Activated CD4-positive, CD25-positive, alpha-beta regulatory T cell treated with anti-CD3 and anti-CD28 coated beads, Interleukin-2, amount 50 U/mL, for 72 hours (primary cell): ENCODE data around the gene WSB1.

ENCODE experiments used
- DNase-seq: peaks from one replicate; pipeline ENCODE4 v3.0.0; 2021

WSB1 gene

DNA sequence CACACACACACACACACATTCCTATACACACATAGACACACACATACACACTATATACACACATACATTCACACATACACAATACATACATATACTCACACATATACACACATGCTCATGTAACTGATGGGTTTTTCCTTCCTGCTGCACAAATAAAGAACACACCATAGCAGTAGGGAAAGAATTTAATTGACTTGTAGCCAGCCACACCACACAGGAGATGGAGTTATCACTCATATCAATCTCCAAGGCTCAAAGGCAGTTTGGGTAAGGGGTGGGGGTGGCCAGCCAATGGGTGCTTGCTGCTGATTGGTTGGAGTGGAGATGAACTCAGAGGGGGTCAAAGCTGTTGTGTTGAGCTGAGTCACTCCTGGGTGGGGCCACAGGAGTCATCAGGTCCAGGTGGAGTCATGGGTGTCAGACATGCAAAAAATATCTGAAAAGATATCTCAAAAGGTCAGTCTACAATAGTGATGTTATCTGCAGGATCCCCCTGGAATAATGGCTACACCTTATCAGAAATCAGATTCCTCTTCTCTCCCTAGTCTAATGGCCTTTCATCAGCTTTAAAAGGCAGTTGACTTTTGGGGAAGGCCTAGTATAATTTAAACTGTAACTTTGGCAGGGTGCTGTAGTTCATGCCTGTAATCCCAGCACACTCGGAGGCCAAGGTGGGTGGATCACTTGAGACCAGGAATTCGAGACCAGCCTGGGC is 46.1 kb downstream of the WSB1 start:
- DNase-seq = peak; percentile 42

DNA sequence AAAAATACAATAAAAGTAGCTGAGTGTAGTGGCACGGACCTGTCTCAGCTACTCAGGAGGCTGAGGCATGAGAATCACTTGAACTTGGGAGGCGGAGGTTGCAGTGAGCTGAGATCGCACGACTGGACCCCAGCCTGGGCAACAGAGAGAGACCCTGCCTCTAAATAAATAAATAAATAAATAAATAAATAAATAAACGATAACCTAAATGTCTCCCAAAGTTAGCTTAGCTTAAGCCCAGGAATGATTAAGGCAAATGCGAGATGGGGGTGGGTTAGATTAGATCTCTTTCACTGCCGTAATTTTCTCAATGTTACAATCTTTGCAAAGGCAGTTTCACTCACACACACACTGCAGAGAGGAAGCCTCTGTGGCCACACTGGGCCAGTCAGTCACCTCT is 46.7 kb downstream of the WSB1 start:
- no peak for DNase-seq

- no peak for DNase-seq
These were observed 47.1 kb downstream of the WSB1 start for GRCh38 chr17:27341041-27341471.

GRCh38 chr17:27342059-27342458 is 48.1 kb downstream of the WSB1 start:
- DNase-seq = no peak

DNA sequence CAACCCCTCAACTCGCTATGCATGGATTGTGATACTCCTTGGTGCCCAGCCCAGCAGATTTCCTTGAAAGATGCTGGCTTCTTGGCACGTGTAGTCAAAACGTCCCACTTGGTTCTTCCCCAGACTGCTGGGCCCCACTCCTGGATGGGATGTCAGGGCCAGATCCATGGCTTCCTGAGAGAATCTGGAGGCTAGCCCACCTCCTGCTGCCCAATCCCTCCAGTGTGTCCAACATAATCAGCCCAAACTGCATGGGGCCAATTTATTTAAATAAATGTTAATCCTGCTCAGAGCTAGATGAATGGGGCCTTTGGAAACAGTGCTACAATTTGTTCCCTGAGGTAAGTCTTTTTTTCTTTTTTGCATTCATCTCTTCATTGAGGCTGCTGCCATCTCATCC is 49.4 kb downstream of the WSB1 start:
- no peak for DNase-seq

GRCh38 chr17:27343977-27344607 is 50.2 kb downstream of the WSB1 start:
- no peak for DNase-seq

DNA sequence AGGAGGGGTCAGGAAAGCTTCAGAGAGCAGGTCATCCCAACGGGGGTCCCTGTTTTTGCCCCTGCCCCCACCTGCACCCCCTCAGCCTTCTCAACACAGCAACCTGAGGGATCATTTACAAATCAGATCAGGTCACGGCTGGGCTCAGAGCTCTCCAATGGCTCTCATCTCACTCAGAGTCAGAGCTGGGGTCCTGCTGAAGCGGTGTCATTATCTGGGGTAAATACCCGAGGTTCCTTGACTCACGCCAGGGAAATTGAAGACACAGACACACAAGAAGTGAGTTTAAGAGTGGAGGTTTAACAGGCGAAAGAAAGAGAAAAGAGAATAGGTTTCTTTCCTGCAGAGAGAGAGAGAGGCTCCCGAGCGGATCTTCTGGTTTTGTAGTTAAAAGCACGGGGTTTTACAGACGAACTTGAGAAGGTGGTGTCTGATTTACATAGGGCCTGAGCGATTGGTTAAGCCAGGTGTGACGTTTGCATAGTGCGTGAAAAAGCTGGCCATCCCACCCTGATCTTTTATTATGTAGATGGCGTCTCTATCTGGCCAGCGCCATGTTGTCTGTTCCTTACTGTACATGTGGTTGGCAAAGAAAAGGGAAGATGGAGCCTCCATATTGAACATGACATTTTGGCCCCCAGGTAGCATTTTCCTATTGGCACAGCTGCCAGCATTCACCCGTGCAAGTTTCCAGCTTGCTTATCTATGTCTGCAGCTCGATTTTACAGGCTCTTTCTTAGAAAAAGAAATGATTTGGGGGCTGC is 51.4 kb downstream of the WSB1 start:
- no peak for DNase-seq

GRCh38 chr17:27346228-27346899 is 52.5 kb downstream of the WSB1 start:
- no peak for DNase-seq

GRCh38 chr17:27348196-27348595 is 54.3 kb downstream of the WSB1 start:
- DNase-seq = no peak

GRCh38 chr17:27349540-27350021 is 55.7 kb downstream of the WSB1 start:
- no peak for DNase-seq

- DNase-seq = no peak
These were observed 57.8 kb downstream of the WSB1 start for GRCh38 chr17:27351759-27352158.

DNA sequence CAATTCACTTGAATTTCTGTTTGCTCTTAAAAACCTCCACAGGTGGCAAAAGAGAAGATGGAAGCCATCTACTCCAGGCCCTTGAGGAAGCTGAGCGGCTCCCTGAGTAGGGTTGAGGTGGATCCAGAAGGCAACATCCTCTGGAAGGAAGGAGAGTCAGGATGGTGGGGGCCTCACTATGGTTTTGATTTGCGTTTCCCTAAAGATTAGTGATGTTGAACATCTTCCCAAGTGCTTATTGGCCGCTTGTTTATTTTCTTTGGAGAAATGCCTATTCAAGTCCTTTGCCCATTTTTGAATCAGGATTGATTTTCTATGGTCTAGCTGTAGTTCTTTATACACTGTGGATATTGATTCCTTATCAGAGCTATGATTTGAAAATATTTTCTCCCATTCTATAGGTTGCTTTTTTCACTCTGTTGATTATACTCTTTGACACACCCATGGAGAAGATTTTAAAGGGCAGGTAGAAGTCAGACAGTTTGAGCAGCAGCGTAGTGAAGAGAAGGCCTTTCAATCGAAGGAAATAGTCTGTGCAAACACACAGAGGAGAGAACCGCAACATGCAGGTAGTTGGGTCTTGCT is 58.6 kb downstream of the WSB1 start:
- DNase-seq = no peak

DNA sequence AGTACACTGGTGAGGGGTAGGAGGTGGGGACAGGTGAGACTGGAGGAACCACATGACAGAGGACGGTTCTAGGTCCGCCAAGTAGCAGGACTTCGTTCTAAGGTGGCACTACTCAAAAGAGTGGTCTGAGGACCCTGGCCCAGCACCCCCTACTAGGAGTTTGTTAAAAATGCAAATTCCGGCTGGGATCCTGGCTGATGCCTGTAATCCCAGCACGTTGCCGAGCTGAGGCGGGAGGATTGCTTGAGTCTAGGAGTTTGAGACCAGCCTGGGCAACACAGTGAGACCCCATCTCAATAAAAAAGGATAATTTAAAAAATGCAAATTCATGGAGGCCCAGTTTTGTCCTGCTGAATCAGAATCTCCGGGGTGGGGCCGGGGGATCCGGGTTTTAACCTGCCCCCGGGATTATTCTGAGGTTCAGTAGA is 59.1 kb downstream of the WSB1 start:
- DNase-seq = no peak

GRCh38 chr17:27353461-27354050 is 59.6 kb downstream of the WSB1 start:
- DNase-seq = peak; percentile 86

GRCh38 chr17:27354051-27354490 is 60.2 kb downstream of the WSB1 start:
- DNase-seq = no peak

DNA sequence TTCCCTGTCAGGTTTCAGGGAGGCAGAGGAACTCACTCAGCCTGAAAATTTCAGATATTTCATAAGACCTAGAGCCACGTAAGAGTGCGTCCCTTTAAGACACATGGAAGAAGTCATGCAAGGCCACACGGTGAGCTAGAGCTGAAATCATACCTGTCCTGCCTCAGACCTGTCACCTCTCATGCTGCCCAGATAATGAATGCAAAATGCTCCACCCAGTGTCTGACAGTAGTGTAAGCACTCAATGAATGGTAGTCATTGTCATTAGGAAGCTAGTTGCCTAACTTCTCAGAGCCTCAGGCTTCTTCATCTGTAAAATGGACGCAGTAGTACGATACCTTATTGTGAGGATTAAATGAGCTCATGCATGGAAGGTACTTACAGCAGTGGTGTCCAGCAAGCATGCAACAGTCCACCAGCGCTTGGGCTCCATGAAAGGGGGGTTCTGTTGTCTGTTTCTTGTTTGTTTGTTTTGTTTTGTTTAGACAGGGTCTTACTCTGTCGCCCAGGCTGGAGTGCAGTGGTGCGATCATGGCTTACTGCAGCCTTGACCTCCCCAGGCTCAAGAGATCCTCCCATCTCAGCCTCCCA is 60.7 kb downstream of the WSB1 start:
- no peak for DNase-seq

DNA sequence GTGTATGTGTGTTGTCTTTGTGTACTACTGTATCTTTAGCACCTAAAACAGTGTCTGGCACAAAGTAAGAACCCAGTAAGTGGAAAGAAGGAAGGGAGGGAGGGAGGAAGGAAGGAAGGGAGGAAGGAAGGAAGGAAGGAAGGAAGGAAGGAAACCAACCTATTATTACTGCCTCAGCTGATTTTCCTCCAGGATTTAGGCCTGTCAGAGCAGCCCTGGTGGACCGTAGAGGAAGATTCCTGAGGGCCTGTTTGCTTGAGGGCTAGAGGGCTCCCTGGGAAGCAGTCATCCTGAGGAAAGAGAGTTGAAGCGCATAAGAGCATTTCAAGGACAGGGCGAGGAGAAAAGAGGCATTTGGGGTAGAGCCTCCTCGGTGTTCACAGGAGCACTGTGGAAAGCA is 61.5 kb downstream of the WSB1 start:
- no peak for DNase-seq

- DNase-seq = no peak
These were observed 62.3 kb downstream of the WSB1 start for GRCh38 chr17:27356091-27356705.

GRCh38 chr17:27357236-27357635 is 63.3 kb downstream of the WSB1 start:
- no peak for DNase-seq

DNA sequence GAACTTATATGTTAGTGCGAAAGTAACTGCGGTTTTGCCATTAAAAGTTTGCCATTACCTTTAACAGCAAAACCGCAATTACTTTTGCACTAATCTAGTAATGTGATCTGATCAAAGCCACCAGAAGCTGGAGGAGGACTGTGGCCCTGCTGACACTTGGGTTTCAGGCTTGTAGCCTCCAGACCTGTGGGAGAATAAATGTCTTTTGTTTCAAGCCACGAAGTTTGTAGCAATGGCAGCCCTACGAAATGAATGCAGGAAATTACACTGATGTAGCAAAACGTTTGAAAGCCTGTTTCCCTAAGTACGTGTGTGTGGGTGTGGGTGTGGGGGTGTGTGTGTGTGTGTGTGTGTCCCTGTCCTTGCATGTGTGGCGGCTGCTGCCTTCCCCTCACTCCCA is 66.6 kb downstream of the WSB1 start:
- no peak for DNase-seq

DNA sequence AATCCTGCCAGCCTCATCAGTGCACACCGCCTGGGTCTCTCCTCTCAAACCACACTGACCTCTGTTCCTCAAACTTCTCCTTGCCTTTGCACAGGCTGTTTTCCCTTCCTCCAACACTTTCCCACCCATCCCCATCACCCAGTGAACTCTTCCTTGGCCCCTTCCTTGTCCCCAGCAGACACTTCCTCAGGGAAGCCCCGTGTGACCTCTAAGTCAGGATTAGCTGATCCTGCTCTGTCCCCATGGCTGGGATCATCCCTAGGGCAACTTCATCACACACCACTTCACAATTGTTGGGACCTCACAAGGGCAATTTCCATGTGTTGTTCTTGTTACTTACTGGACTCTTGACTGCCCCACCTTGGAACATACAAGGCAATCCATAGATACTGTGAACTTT is 67.8 kb downstream of the WSB1 start:
- no peak for DNase-seq

- no peak for DNase-seq
These were observed 68.6 kb downstream of the WSB1 start for GRCh38 chr17:27362503-27362902.
